ENCODE results near the gene GUCA1A. TPM values are rescaled to one million over a fixed set of nuclear protein-coding genes. Genes with fewer than 3 reads are reported as not detected.

Gene GUCA1A
- total RNA-seq (under 1 TPM in 1 of 2 donors, not detected in 1; 0.17 TPM), polyA plus RNA-seq (ENCODE audit: insufficient read length in 6 of 6) (under 1 TPM in 3 of 6 donors, not detected in 3; 0.13 to 0.24 (median 0.15) TPM)
- long read RNA-seq, donor 1 = 0 reads
- long read RNA-seq, donor 2, partial matches to known transcripts = 5 of 27 reads
- long read RNA-seq, donor 2, other reads (novel, unspliced or antisense) = 22 of 27 reads
- long read RNA-seq, donor 3 = 0 reads
- long read RNA-seq, donor 4 = 0 reads
- long read RNA-seq, donor 5 = 0 reads
- long read RNA-seq, donor 6 = 0 reads
- long read RNA-seq, donor 7 = 0 reads
- long read RNA-seq, donor 8 = 0 reads
- long read RNA-seq, donor 9 = 0 reads
- long read RNA-seq, donor 10 = 0 reads
- long read RNA-seq, donor 11, partial matches to known transcripts = 6 of 6 reads
- long read RNA-seq, donor 11, other reads (novel, unspliced or antisense) = 0 of 6 reads
- long read RNA-seq, donor 12 = 0 reads

DNA sequence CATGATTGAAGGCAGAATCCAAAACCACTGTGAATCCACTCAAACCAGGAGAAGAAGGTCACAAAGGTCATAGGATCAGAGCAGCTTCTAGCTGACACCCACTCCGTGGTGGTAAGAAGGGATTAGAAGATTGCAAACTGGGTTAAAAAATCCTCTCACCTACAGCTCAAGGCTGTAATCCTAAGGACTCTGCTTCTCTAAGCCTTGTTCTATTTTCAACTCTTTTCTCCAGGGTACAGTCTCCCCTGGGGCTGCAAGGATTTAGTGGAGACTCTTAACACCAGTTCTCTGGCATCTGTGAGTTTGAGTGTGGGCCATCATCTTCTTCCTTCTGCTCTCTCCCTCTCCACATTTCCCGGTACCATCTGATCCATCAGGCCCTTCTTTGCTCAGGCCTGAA, at the start of gene GUCA1A:
GUCA1A (plus strand) TSS at position 264 of the 400 bp plus-strand sequence. CDS start 250 bp downstream, outside the sequence.
- ATAC-seq = no peak
- no peak within 1 kb of the TSS for H3K27ac ChIP-seq
- TF ChIP-seq, protein P1, sequence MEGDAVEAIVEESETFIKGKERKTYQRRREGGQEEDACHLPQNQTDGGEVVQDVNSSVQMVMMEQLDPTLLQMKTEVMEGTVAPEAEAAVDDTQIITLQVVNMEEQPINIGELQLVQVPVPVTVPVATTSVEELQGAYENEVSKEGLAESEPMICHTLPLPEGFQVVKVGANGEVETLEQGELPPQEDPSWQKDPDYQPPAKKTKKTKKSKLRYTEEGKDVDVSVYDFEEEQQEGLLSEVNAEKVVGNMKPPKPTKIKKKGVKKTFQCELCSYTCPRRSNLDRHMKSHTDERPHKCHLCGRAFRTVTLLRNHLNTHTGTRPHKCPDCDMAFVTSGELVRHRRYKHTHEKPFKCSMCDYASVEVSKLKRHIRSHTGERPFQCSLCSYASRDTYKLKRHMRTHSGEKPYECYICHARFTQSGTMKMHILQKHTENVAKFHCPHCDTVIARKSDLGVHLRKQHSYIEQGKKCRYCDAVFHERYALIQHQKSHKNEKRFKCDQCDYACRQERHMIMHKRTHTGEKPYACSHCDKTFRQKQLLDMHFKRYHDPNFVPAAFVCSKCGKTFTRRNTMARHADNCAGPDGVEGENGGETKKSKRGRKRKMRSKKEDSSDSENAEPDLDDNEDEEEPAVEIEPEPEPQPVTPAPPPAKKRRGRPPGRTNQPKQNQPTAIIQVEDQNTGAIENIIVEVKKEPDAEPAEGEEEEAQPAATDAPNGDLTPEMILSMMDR (IDR thresholded peaks at IDR 0.05) = no peak
- DNase-seq = no peak
- no peak within 1 kb of the TSS for H3K4me3 ChIP-seq
- intact Hi-C loops (cut with DNase I) = no loop called here
- no peaks in the 10 kb centered on the region for H3K9me3 ChIP-seq
- H3K36me3 ChIP-seq = no peaks in the 10 kb centered on the region
- peaks cover 0 to 2% of the 10 kb centered on the region in 2 donors for H3K4me1 ChIP-seq
- peaks cover 0 to 5% of the 10 kb centered on the region in 2 donors for H3K27me3 ChIP-seq

DNA sequence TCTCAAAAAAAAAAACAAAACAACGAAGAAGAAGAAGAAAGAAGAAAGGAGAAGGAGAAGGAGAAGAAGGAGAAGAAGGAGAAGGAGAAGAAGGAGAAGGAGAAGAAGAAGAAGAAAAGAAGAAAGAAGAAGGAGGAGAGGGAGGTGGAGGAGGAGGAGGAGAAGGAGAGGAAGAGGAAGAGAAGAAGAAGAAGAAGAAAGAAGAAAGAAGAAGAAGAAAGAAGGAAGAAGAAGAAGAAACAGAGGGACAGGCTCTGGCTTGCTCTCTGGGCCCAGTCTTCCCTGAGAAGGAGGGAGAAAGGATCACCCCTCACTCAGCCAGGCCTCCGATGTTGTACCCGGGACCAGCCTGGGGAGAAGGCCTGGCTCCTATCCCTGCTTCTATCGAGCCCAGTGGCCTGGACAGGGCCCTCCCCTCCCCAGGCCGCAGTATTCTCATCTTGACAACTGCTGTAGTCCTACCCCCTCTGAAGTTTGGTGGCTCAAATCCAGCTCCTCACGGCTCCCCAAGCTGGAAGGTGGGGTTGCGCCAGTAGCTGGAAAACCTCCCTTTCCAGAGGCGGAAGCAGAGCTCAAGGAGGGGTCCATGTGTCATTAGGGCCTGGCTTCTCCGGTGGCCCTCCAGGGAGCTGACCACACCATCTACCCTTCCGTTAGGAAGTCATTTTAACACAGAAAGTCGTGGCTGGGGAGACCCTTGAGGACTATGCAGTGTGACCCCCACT, 49.6 kb upstream of the GUCA1A start:
- TF ChIP-seq, protein P1 (IDR thresholded peaks at IDR 0.05) = no peak

DNA sequence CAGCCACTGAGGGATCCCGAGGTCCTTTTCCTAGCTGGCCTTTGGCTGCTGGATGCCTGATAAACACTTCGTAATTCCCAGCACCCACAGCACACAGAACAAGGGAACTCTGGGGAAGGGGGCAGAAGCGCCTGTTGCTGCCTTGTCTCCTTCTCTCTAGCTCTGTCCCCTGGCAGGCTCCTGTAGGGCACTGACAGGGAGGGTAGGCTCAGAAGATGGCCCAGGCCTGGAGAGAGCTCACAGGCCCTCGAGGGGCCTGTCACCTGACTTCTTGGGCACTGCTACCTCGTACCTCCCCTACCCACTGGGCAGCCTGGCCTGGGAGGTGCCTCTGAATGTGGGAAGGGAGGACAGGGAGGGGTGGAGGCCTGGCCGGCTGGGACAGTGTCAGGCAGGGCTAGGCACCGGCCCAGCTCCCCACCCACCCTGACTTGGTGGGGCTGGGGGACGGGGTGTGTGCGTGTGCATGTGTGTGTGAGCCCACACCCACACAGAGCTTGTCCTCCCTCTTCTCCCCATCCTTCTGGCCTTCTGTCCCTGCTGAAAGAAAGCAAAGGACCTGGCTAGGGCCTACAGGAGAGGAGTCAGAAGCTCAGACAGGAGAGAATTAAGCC, 48.8 kb upstream of the GUCA1A start:
- intact Hi-C loops (cut with DNase I) = no loop called here
- Histone ChIP-seq H3K27ac (no peak overlapping the region), H3K4me1 (no peaks in the 10 kb centered on the region), H3K27me3 (no peaks in the 10 kb centered on the region), H3K4me3 (no peak overlapping the region), H3K9me3 (no peaks in the 10 kb centered on the region), H3K36me3 (peaks cover 0 to 26% of the 10 kb centered on the region in 2 donors)
- DNase-seq = no peak
- ATAC-seq = no peak
- TF ChIP-seq, protein P1 (IDR thresholded peaks at IDR 0.05) = no peak

More for the DNA sequence above, 49.6 kb upstream of the GUCA1A start:
- H3K27ac ChIP-seq = no peak overlapping the region
- intact Hi-C loops (cut with DNase I) = no loop called here
- H3K4me3 ChIP-seq = no peak overlapping the region
- DNase-seq = no peak
- H3K4me1 ChIP-seq = peaks cover 0 to under 1% of the 10 kb centered on the region in 2 donors
- no peaks in the 10 kb centered on the region for H3K9me3 ChIP-seq
- H3K36me3 ChIP-seq = peaks cover 0 to 26% of the 10 kb centered on the region in 2 donors
- no peak for ATAC-seq
- H3K27me3 ChIP-seq = no peaks in the 10 kb centered on the region

DNA sequence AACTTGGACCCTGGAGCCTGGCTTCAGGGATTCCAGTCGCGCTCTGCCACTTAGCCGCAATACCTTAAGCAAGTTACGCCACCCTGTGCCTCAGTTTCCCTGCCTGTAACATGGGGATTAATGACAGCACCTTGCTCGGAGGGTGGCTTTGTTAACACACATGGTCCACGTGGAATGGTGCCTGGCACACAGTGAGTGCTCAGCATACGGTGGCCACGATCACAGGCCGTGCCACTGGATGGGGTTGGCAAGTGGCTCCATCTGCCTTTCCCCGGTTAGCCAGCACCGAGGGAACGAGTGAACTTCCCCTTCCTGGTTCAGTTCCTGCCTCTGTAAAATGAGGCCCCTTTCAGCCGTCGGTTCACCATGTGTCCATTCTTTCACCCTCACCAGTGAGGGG, 47.9 kb upstream of the GUCA1A start:
- TF ChIP-seq, protein P1 (IDR thresholded peaks at IDR 0.05) = no peak
- DNase-seq = no peak
- Histone ChIP-seq H3K4me3 (no peak overlapping the region), H3K27me3 (no peaks in the 10 kb centered on the region), H3K4me1 (no peaks in the 10 kb centered on the region), H3K9me3 (no peaks in the 10 kb centered on the region), H3K36me3 (peaks cover 0 to 26% of the 10 kb centered on the region in 2 donors), H3K27ac (no peak overlapping the region)
- no peak for ATAC-seq
- intact Hi-C loops (cut with DNase I) = no loop called here

Measured in left lung (tissue), 14 donors.